ENCODE measurements around the gene KIAA0586.

KIAA0586 gene

GRCh38 chr14:58599707-58600106 lies 172.2 kb downstream of the KIAA0586 start:
- DNase-seq: no peak
